K562 (cell line): ENCODE results near the gene DOK3. TPM values are rescaled to one million over a fixed set of nuclear protein-coding genes. Genes with fewer than 3 reads are reported as not detected.
A peak's percentile ranks its signal among the peaks of the same experiment; 100 is the strongest.

Experiments
- ARID2 ChIP-seq: fragments of 450-650 bp; IDR thresholded peaks from 2 replicates; pipeline ENCODE4 v1.6.1; 2017; ENCODE audit warnings: antibody characterized with exemption, mild to moderate bottlenecking
- ESRRB ChIP-seq: fragments of 250-450 bp; sonication (Bioruptor Pico); IDR thresholded peaks from 2 replicates; pipeline ENCODE4 v1.5.0; 2020; ENCODE audit warnings: mild to moderate bottlenecking, moderate library complexity, borderline replicate concordance
- FOXK2 ChIP-seq, 2 experiments: fragments of 450-650 bp; IDR thresholded peaks in 1 of 2; conservative IDR thresholded peaks in 1 of 2; 2 replicates each; pipeline ENCODE4 v1.6.1; 2016; ENCODE audit warnings: low read depth in 2 of 2, mild to moderate bottlenecking in 1 of 2
- HDAC8 ChIP-seq: fragments of 450-650 bp; IDR thresholded peaks from 2 replicates; pipeline ENCODE4 v1.6.1; 2016; ENCODE audit warnings: mild to moderate bottlenecking, missing genetic modification characterization, moderate library complexity, missing compliant biosample characterization
- NCOA6 ChIP-seq: fragments of 450-650 bp; IDR thresholded peaks from 2 replicates; pipeline ENCODE4 v1.6.1; 2017; ENCODE audit warnings: mild to moderate bottlenecking
- NFE2L1 ChIP-seq: fragments of 450-650 bp; IDR thresholded peaks from 2 replicates; pipeline ENCODE4 v1.6.1; 2016; ENCODE audit warnings: missing genetic modification characterization, low read depth, mild to moderate bottlenecking, missing compliant biosample characterization, moderate library complexity, borderline replicate concordance
- NFXL1 ChIP-seq: fragments of 450-650 bp; formaldehyde crosslinking; IDR thresholded peaks from 2 replicates; pipeline ENCODE4 v1.4.0; 2021; ENCODE audit warnings: mild to moderate bottlenecking
- POLR2AphosphoS5 ChIP-seq: IDR thresholded peaks from 2 replicates; pipeline ENCODE4 v1.6.1; 2011; ENCODE audit warnings: mild to moderate bottlenecking, low read depth, low read length, moderate library complexity; ENCODE audit not compliant: control insufficient read depth, insufficient read depth
- POLR3G ChIP-seq: IDR thresholded peaks from 2 replicates; pipeline ENCODE4 v1.6.1; 2011; ENCODE audit not compliant: insufficient read length, insufficient replicate concordance; ENCODE audit errors: extremely low read depth
- RBFOX2 ChIP-seq: fragments of 200-400 bp; formaldehyde crosslinking; IDR thresholded peaks from 2 replicates; pipeline ENCODE4 v1.6.1; 2017; ENCODE audit warnings: low read depth, mild to moderate bottlenecking, low read length, moderate library complexity
- SIRT6 ChIP-seq: IDR thresholded peaks from one replicate; pipeline ENCODE4 v1.6.1; 2012; ENCODE audit warnings: low read depth, mild to moderate bottlenecking, control low read depth, inconsistent platforms, low read length, moderate library complexity
- SOX6 ChIP-seq: fragments of 450-650 bp; IDR thresholded peaks from 2 replicates; pipeline ENCODE4 v1.6.1; 2014; ENCODE audit warnings: mild to moderate bottlenecking
- STAG1 ChIP-seq: sonication (generic); formaldehyde crosslinking; IDR thresholded peaks from 2 replicates; pipeline ENCODE4 v1.5.0; 2020; ENCODE audit warnings: missing genetic modification reagents, borderline replicate concordance
- XRCC3 ChIP-seq: fragments of 450-650 bp; IDR thresholded peaks from 2 replicates; pipeline ENCODE4 v1.6.1; 2017; ENCODE audit warnings: mild to moderate bottlenecking, moderate library complexity
- YY1 ChIP-seq, 3 experiments: IDR thresholded peaks; 2 replicates each; pipeline ENCODE4 v1.6.1; 2011; ENCODE audit warnings: low read length in 2 of 3, mild to moderate bottlenecking in 2 of 3, moderate library complexity in 2 of 3, borderline replicate concordance in 1 of 3, control low read depth in 1 of 3, low read depth in 1 of 3; ENCODE audit not compliant: insufficient read depth in 3 of 3, insufficient replicate concordance in 2 of 3, control insufficient read depth in 1 of 3, insufficient read length in 1 of 3; ENCODE audit errors: extremely low read depth in 1 of 3
- ZC3H8 ChIP-seq: fragments of 450-650 bp; IDR thresholded peaks from 2 replicates; pipeline ENCODE4 v1.6.1; 2017
- ZNF175 ChIP-seq: fragments of 200-800 bp; sonication (Bioruptor generic); IDR thresholded peaks from 2 replicates; pipeline ENCODE4 v1.6.1; 2016; ENCODE audit warnings: low read depth, mild to moderate bottlenecking, missing genetic modification characterization, missing compliant biosample characterization
- ZNF224 ChIP-seq: sonication (generic); formaldehyde crosslinking; IDR thresholded peaks from 2 replicates; pipeline ENCODE4 v1.8.0; 2022; ENCODE audit warnings: mild to moderate bottlenecking, missing genetic modification reagents
- polyA plus RNA-seq, 8 experiments: library from polyadenylated mRNA; depleted of rRNA in 4 of 8; stranded (reverse) in 5 of 8; unstranded in 3 of 8; fragments of >200 nt; fragmentation: Nextera tagmentation in 2 of 8; fragmentation: Illumina TruSeq in 1 of 8; extraction: Ambion mirVana in 2 of 8; extraction: Trizol in 1 of 8; gene quantifications; 2 replicates each; pipeline versions ENCODE4 v1.2.1 to v1.2.3, GENCODE V29; 2011 to 2014; ENCODE audit warnings: inconsistent platforms in 1 of 8, missing spikeins in 1 of 8
- total RNA-seq, 7 experiments: library from RNA; depleted of rRNA in 6 of 7; stranded (reverse); fragments of >200 nt in 6 of 7; fragmentation: Illumina TruSeq in 2 of 7; extraction: Trizol in 2 of 7; gene quantifications; 2 replicates each; pipeline versions ENCODE4 v1.2.1 to v1.2.3, GENCODE V29; 2011 to 2021; ENCODE audit warnings: low replicate concordance in 1 of 7
- TF ChIP-seq, protein P1 (sequence below), 3 experiments: fragments of 200-800 bp in 1 of 3; sonication (Bioruptor generic) in 1 of 3; sonication (generic) in 1 of 3; formaldehyde crosslinking in 1 of 3; IDR thresholded peaks; 2 replicates each; pipeline versions ENCODE4 v1.6.1 to v1.8.0; 2016 to 2022; ENCODE audit warnings: mild to moderate bottlenecking in 2 of 3, missing compliant biosample characterization in 2 of 3, missing genetic modification characterization in 2 of 3, missing genetic modification reagents in 1 of 3
- TF ChIP-seq, protein P2 (sequence below): sonication (generic); formaldehyde crosslinking; IDR thresholded peaks from 2 replicates; pipeline ENCODE4 v1.8.0; 2022; ENCODE audit warnings: missing genetic modification reagents, mild to moderate bottlenecking, moderate library complexity, borderline replicate concordance
- TF ChIP-seq, protein P3 (sequence below): fragments of 450-650 bp; IDR thresholded peaks from 2 replicates; pipeline ENCODE4 v1.6.1; 2016; ENCODE audit warnings: low read depth, mild to moderate bottlenecking, moderate library complexity
- TF ChIP-seq, protein P4 (sequence below), 2 experiments: fragments of 450-650 bp in 1 of 2; sonication (generic) in 1 of 2; formaldehyde crosslinking; conservative IDR thresholded peaks; 2 replicates each; pipeline versions ENCODE4 v1.4.0 to v1.8.1; 2020 to 2022; ENCODE audit warnings: mild to moderate bottlenecking in 1 of 2, missing genetic modification reagents in 1 of 2
- TF ChIP-seq, protein P5 (sequence below): sonication (generic); formaldehyde crosslinking; IDR thresholded peaks from 2 replicates; pipeline ENCODE4 v1.8.1; 2023; ENCODE audit warnings: mild to moderate bottlenecking, missing genetic modification reagents, moderate library complexity

The DOK3 gene
- total and polyA plus RNA-seq, 9 of the 15 experiments (the other 6 are each of a cell fraction or from before 2014, with no cell fraction given), result 1.3 to 23.0 (median 8.0) TPM

DNA sequence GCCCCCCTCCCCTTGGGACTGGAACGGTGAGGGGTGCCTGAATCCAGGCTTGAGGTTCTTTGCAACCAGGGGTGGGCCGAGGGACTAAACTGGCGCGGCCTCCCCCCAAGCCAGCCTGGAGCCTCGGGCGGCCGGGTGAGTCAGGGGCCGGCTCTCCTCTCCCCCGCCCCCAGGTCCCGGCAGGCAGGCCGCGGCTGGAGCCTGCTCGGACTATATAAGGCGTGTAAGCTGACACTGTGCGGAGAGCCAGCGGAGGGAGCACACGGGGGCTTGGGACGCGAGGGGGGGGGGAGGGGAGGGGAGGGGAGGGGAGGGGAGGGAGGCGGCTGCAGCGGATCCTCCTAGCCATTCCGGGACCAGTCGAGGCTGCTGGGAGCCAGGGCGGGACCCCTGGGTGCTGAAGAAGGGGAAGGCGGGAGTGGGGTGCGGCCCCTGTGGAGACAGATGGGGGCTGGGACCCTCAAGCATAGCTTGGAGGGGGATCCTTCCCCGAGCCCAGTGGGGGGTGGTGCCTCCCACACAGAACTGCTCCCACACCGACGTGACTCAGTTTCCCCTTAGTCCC lies 12.8 kb downstream of the DOK3 start (continued):
- TF ChIP-seq, protein P1, sequence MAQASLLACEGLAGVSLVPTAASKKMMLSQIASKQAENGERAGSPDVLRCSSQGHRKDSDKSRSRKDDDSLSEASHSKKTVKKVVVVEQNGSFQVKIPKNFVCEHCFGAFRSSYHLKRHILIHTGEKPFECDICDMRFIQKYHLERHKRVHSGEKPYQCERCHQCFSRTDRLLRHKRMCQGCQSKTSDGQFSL (CRISPR knock-in tag; IDR thresholded peaks at IDR 0.05), result no peak
- TF ChIP-seq, protein P1 (tag; IDR thresholded peaks at IDR 0.05), result peak in 1 of 2 experiments; percentile 67; a peak in 1 of 4 replicates
- TF ChIP-seq, protein P2, sequence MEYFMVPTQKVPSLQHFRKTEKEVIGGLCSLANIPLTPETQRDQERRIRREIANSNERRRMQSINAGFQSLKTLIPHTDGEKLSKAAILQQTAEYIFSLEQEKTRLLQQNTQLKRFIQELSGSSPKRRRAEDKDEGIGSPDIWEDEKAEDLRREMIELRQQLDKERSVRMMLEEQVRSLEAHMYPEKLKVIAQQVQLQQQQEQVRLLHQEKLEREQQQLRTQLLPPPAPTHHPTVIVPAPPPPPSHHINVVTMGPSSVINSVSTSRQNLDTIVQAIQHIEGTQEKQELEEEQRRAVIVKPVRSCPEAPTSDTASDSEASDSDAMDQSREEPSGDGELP (CRISPR knock-in tag), result no peak; the same call in 1 of the 2 replicates
- TF ChIP-seq, protein P3, sequence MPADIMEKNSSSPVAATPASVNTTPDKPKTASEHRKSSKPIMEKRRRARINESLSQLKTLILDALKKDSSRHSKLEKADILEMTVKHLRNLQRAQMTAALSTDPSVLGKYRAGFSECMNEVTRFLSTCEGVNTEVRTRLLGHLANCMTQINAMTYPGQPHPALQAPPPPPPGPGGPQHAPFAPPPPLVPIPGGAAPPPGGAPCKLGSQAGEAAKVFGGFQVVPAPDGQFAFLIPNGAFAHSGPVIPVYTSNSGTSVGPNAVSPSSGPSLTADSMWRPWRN, result no peak
- TF ChIP-seq ZC3H8, result no peak
- no peak for TF ChIP-seq SIRT6
- TF ChIP-seq XRCC3, result no peak
- TF ChIP-seq STAG1 (CRISPR knock-in tag), result no peak
- TF ChIP-seq, protein P4, sequence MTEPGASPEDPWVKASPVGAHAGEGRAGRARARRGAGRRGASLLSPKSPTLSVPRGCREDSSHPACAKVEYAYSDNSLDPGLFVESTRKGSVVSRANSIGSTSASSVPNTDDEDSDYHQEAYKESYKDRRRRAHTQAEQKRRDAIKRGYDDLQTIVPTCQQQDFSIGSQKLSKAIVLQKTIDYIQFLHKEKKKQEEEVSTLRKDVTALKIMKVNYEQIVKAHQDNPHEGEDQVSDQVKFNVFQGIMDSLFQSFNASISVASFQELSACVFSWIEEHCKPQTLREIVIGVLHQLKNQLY (CRISPR knock-in tag; conservative IDR thresholded peaks at IDR 0.05), result no peak
- peak; percentile 71 for TF ChIP-seq POLR2AphosphoS5
- no peak for TF ChIP-seq FOXK2 (conservative IDR thresholded peaks at IDR 0.05 in 1 of 2, IDR thresholded peaks at IDR 0.05 in 1 of 2; ENCODE audit: low read depth in 2 of 2)
- TF ChIP-seq, protein P5, sequence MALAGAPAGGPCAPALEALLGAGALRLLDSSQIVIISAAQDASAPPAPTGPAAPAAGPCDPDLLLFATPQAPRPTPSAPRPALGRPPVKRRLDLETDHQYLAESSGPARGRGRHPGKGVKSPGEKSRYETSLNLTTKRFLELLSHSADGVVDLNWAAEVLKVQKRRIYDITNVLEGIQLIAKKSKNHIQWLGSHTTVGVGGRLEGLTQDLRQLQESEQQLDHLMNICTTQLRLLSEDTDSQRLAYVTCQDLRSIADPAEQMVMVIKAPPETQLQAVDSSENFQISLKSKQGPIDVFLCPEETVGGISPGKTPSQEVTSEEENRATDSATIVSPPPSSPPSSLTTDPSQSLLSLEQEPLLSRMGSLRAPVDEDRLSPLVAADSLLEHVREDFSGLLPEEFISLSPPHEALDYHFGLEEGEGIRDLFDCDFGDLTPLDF (CRISPR knock-in tag), result no peak
- no peak for TF ChIP-seq HDAC8 (tag)
- TF ChIP-seq ZNF224 (CRISPR knock-in tag), result no peak
- TF ChIP-seq YY1 (IDR thresholded peaks at IDR 0.05; ENCODE audit: borderline replicate concordance in 1 of 3, control insufficient read depth in 1 of 3, extremely low read depth in 1 of 3, insufficient read depth in 3 of 3, insufficient read length in 1 of 3, insufficient replicate concordance in 2 of 3, low read depth in 1 of 3, low read length in 2 of 3), result peak in 1 of 3 experiments; percentile 33
- TF ChIP-seq RBFOX2, result peak; percentile 78
- TF ChIP-seq ESRRB (CRISPR knock-in tag), result no peak
- no peak for TF ChIP-seq NFE2L1 (tag)
- TF ChIP-seq ZNF175 (CRISPR knock-in tag), result peak; percentile 74
- no peak for TF ChIP-seq NFXL1
- no peak for TF ChIP-seq NCOA6
- TF ChIP-seq POLR3G, result no peak
- no peak for TF ChIP-seq ARID2
- no peak for TF ChIP-seq SOX6
